ENCODE results near the gene TBC1D4. TPM values are rescaled to one million over a fixed set of nuclear protein-coding genes. Genes with fewer than 3 reads are reported as not detected.
"Not testable (repeated sequence)": the region's sequence is repeated elsewhere in the genome, so short reads cannot be mapped to it uniquely, and the experiment has no call there.

TBC1D4 gene
- polyA plus RNA-seq, 1 experiment = 16.4 TPM

- no peak for DNase-seq (ENCODE audit: low read depth)
- H3K4me3 ChIP-seq (ENCODE audit: low read depth, low read length) = no peak overlapping the region
- no peak for TF ChIP-seq CTCF (IDR thresholded peaks at IDR 0.05; ENCODE audit: insufficient read depth, low read depth, low read length)
- ChIA-PET POLR2A (no interaction called here), CTCF (interaction anchor here (0.6 to 1.7 kb wide), 6 partner anchors 8 to 227 kb away, joined by 3 to 5 read pairs (median 3); no protein-coding TSS in a partner anchor)
- H3K27me3 ChIP-seq (ENCODE audit: control insufficient read depth, insufficient read depth, low read length) = no peaks in the 10 kb centered on the region
- no peaks in the 10 kb centered on the region for H3K36me3 ChIP-seq (ENCODE audit: control insufficient read depth, insufficient read depth, low read length)
These were observed 38.5 kb downstream of the TBC1D4 start for GRCh38 chr13:75443356-75443958.

- no peaks in the 10 kb centered on the region for H3K36me3 ChIP-seq (ENCODE audit: control insufficient read depth, insufficient read depth, low read length)
- no peak overlapping the region for H3K4me3 ChIP-seq (ENCODE audit: low read depth, low read length)
- POLR2A ChIA-PET = no interaction called here
- no peaks in the 10 kb centered on the region for H3K27me3 ChIP-seq (ENCODE audit: control insufficient read depth, insufficient read depth, low read length)
- CTCF ChIA-PET = interaction anchor here (0.6 to 1.0 kb wide), 3 partner anchors 11 to 226 kb away, joined by 3 to 5 read pairs (median 3); no protein-coding TSS in a partner anchor
- DNase-seq (ENCODE audit: low read depth) = no peak
- TF ChIP-seq CTCF (IDR thresholded peaks at IDR 0.05; ENCODE audit: insufficient read depth, low read depth, low read length) = no peak
These were observed 39.2 kb downstream of the TBC1D4 start for GRCh38 chr13:75442736-75443234.

GRCh38 chr13:75440100-75440499 is 41.9 kb downstream of the TBC1D4 start:
- Histone ChIP-seq H3K36me3 (ENCODE audit: control insufficient read depth, insufficient read depth, low read length) (no peaks in the 10 kb centered on the region), H3K4me3 (ENCODE audit: low read depth, low read length) (no peak overlapping the region), H3K27me3 (ENCODE audit: control insufficient read depth, insufficient read depth, low read length) (no peaks in the 10 kb centered on the region)
- POLR2A ChIA-PET = no interaction called here
- no peak for TF ChIP-seq CTCF (IDR thresholded peaks at IDR 0.05; ENCODE audit: insufficient read depth, low read depth, low read length)
- no peak for DNase-seq (ENCODE audit: low read depth)
- CTCF ChIA-PET = interaction anchor here (0.8 kb wide), 2 partner anchors 11 to 42 kb away, joined by 3 to 4 read pairs; partner anchors contain the start of gene TBC1D4

- ChIA-PET CTCF (interaction anchor here (1.5 kb wide), 1 partner anchor 44 kb away, joined by 4 read pairs; the partner anchor contains the start of gene TBC1D4), POLR2A (no interaction called here)
- no peak for TF ChIP-seq CTCF (IDR thresholded peaks at IDR 0.05; ENCODE audit: insufficient read depth, low read depth, low read length)
- no peak for DNase-seq (ENCODE audit: low read depth)
- Histone ChIP-seq H3K36me3 (ENCODE audit: control insufficient read depth, insufficient read depth, low read length) (no peaks in the 10 kb centered on the region), H3K4me3 (ENCODE audit: low read depth, low read length) (no peak overlapping the region), H3K27me3 (ENCODE audit: control insufficient read depth, insufficient read depth, low read length) (no peaks in the 10 kb centered on the region)
These were observed 44.2 kb downstream of the TBC1D4 start for GRCh38 chr13:75437582-75438318.

GRCh38 chr13:75434126-75434525 is 47.8 kb downstream of the TBC1D4 start:
- H3K36me3 ChIP-seq (ENCODE audit: control insufficient read depth, insufficient read depth, low read length); H3K27me3 ChIP-seq (ENCODE audit: control insufficient read depth, insufficient read depth, low read length); DNase-seq (ENCODE audit: low read depth); H3K4me3 ChIP-seq (ENCODE audit: low read depth, low read length); POLR2A ChIA-PET: not testable (repeated sequence)
- CTCF ChIA-PET = interaction anchor here (0.9 to 1.0 kb wide), 2 partner anchors 12 to 62 kb away, joined by 3 read pairs; no protein-coding TSS in a partner anchor

Data from BJ (cell line).